ENCODE data around the gene COPS8. TPM values are rescaled to one million over a fixed set of nuclear protein-coding genes. Genes with fewer than 3 reads are reported as not detected.

The COPS8 gene
- total RNA-seq, 3 donors from 2014 or later (not counting 1 experiment from before 2014, with no cell fraction given): 51.8 to 57.9 (median 53.9) TPM

DNA sequence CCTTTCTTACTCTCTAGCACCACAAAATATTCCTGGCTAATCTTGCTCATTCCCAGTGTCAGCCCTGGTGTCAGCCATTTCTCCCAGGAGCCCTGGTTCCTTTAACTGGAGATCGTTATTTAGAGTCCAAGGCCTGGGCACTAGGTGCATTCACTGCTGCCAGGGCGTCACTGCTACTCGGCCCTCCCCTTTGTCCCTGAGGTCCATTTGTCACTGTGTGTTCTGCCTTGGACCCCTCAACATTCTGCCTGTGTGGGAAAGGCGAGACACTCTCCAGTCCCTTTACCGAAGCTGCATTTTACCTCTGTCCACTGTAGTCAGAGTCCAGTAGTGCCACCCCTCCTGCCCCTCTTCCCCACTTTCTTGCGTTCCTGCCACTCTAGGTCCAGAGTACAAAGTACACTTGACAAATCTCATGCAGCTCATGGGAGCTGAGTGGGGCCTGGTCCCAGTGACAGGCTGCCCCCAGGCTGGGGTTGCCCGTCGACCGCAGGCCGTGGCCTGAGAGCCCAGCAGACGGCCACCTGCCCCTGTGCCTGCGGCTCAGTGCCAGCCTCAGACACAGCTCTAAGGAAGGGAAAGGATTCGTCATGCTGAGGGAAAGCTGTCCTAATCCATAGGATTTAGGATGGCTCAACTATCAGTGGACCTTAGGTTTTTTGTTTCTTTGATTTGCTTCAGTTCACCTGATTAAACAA lies 52.1 kb downstream of the COPS8 start:
- WGBS (ENCODE audit: insufficient coverage): 90% methylated on average over 13 of the region's 13 CpGs
- TF ChIP-seq, protein P1, sequence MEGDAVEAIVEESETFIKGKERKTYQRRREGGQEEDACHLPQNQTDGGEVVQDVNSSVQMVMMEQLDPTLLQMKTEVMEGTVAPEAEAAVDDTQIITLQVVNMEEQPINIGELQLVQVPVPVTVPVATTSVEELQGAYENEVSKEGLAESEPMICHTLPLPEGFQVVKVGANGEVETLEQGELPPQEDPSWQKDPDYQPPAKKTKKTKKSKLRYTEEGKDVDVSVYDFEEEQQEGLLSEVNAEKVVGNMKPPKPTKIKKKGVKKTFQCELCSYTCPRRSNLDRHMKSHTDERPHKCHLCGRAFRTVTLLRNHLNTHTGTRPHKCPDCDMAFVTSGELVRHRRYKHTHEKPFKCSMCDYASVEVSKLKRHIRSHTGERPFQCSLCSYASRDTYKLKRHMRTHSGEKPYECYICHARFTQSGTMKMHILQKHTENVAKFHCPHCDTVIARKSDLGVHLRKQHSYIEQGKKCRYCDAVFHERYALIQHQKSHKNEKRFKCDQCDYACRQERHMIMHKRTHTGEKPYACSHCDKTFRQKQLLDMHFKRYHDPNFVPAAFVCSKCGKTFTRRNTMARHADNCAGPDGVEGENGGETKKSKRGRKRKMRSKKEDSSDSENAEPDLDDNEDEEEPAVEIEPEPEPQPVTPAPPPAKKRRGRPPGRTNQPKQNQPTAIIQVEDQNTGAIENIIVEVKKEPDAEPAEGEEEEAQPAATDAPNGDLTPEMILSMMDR (IDR thresholded peaks at IDR 0.05): no peak
- Mint-ChIP-seq H3K36me3 (no peaks in the 10 kb centered on the region), H3K9me3 (no peaks in the 10 kb centered on the region), H3K27me3 (ENCODE audit: low read depth in 2 of 2) (peaks cover 0 to 7% of the 10 kb centered on the region in 2 donors), H3K4me1 (no peaks in the 10 kb centered on the region), H3K4me3 (no peak overlapping the region), H3K27ac (no peak overlapping the region)
- H3K4me3 ChIP-seq (ENCODE audit: low read length): no peak overlapping the region
- H3K27me3 ChIP-seq (ENCODE audit: control insufficient read depth, insufficient read depth, low read length): no peaks in the 10 kb centered on the region
- H3K9me3 ChIP-seq (ENCODE audit: control insufficient read depth, insufficient read depth, low read length): no peaks in the 10 kb centered on the region
- H3K27ac ChIP-seq (ENCODE audit: low read length): no peak overlapping the region
- H3K4me1 ChIP-seq (ENCODE audit: control insufficient read depth, insufficient read depth, low read length): no peaks in the 10 kb centered on the region
- DNase-seq (no peak), ATAC-seq (no peak)
- intact Hi-C loops (cut with micrococcal nuclease): no loop called here
- no peaks in the 10 kb centered on the region for H3K36me3 ChIP-seq (ENCODE audit: control insufficient read depth, insufficient read depth, low read length)

DNA sequence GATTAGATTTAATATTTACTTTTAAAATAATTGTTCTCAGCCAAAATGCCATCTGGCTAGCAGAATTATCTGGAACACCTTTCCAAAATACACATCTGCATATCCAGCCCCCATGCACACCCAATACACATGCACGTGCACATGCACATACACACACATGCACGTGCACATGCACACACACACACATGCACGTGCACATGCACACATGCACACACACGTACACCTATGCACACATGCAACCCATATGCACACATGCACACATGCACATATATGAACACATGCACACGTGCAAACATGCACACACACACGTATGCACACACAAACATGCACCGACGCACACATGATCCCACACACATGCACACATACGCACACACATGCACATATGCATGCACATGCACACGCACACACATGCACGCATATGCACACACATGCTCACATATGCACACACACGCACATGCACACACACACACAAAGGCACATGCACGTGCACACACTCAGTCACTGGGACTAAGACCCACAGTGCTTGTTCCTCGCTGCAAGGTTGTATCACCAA lies 53.5 kb downstream of the COPS8 start:
- no peaks in the 10 kb centered on the region for H3K36me3 Mint-ChIP-seq
- H3K27ac Mint-ChIP-seq: no peak overlapping the region
- H3K27me3 Mint-ChIP-seq (ENCODE audit: low read depth in 2 of 2): peaks cover 0 to 7% of the 10 kb centered on the region in 2 donors
- ATAC-seq (peak in 1 of 3 donors; percentile 28), DNase-seq (no peak)
- no peaks in the 10 kb centered on the region for H3K9me3 Mint-ChIP-seq
- Histone ChIP-seq H3K4me1 (ENCODE audit: control insufficient read depth, insufficient read depth, low read length) (no peaks in the 10 kb centered on the region), H3K36me3 (ENCODE audit: control insufficient read depth, insufficient read depth, low read length) (no peaks in the 10 kb centered on the region), H3K9me3 (ENCODE audit: control insufficient read depth, insufficient read depth, low read length) (no peaks in the 10 kb centered on the region), H3K4me3 (ENCODE audit: low read length) (no peak overlapping the region), H3K27ac (ENCODE audit: low read length) (no peak overlapping the region), H3K27me3 (ENCODE audit: control insufficient read depth, insufficient read depth, low read length) (no peaks in the 10 kb centered on the region)
- H3K4me1 Mint-ChIP-seq: no peaks in the 10 kb centered on the region
- TF ChIP-seq, protein P1 (IDR thresholded peaks at IDR 0.05): no peak
- H3K4me3 Mint-ChIP-seq: no peak overlapping the region
- intact Hi-C loops (cut with micrococcal nuclease): no loop called here
- 95% methylated on average over 14 of the region's 14 CpGs for WGBS (ENCODE audit: insufficient coverage)

DNA sequence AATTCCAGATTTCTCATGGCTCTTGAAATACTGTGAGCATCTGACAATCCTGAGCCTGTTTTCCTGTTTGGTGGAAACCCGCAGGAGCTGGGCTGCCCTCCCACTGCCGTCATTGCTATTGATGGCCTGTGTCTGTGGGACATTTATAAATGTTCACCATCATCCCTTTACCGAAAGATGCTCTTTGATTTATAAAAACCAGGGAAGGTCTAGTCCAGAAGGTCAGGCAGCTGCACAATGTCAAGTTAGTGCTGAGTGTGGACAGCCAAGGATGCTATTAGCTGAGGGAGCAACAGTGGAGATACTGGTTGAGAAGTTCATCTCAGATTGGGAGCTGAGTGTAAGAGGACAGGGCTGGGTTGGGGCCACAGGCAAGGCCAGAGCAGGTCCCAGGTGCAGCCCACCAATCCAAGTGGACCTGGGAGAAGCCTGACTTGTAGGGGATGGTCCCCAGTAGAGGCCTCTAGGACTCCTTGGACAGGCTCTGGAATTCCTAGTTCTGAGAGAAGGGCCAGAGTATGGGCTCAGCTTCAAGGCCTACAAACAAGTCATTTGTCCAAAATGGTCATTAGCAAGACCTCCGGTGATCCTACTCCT lies 55.1 kb downstream of the COPS8 start:
- no peaks in the 10 kb centered on the region for H3K9me3 ChIP-seq (ENCODE audit: control insufficient read depth, insufficient read depth, low read length)
- no peaks in the 10 kb centered on the region for H3K4me1 ChIP-seq (ENCODE audit: control insufficient read depth, insufficient read depth, low read length)
- no peaks in the 10 kb centered on the region for H3K4me1 Mint-ChIP-seq
- H3K36me3 ChIP-seq (ENCODE audit: control insufficient read depth, insufficient read depth, low read length): no peaks in the 10 kb centered on the region
- H3K27me3 Mint-ChIP-seq (ENCODE audit: low read depth in 2 of 2): peaks cover 0 to 7% of the 10 kb centered on the region in 2 donors
- H3K27me3 ChIP-seq (ENCODE audit: control insufficient read depth, insufficient read depth, low read length): no peaks in the 10 kb centered on the region
- H3K4me3 Mint-ChIP-seq: no peak overlapping the region
- no peak overlapping the region for H3K27ac Mint-ChIP-seq
- H3K27ac ChIP-seq (ENCODE audit: low read length): no peak overlapping the region
- no peaks in the 10 kb centered on the region for H3K9me3 Mint-ChIP-seq
- TF ChIP-seq, protein P1 (IDR thresholded peaks at IDR 0.05): no peak
- H3K4me3 ChIP-seq (ENCODE audit: low read length): no peak overlapping the region
- WGBS (ENCODE audit: insufficient coverage): 100% methylated on average over 4 of the region's 4 CpGs
- no peak for DNase-seq
- H3K36me3 Mint-ChIP-seq: no peaks in the 10 kb centered on the region
- intact Hi-C loops (cut with micrococcal nuclease): no loop called here
- no peak for ATAC-seq
